ENCODE measurements around the gene NTPCR.

- TF ChIP-seq CTCF (IDR thresholded peaks at IDR 0.05) (no peak), POLR2A (IDR thresholded peaks at IDR 0.05) (no peak)
These were observed 19.4 kb downstream of the NTPCR start for GRCh38 chr1:232969799-232970198.
